BE2C (cell line): ENCODE results near the gene XPA. TPM values are rescaled to one million over a fixed set of nuclear protein-coding genes. Genes with fewer than 3 reads are reported as not detected.
A peak's percentile ranks its signal among the peaks of the same experiment; 100 is the strongest.
"Not testable (repeated sequence)": the region's sequence is repeated elsewhere in the genome, so short reads cannot be mapped to it uniquely, and the experiment has no call there.

Source experiments
- DNase-seq: peaks from one replicate; pipeline ENCODE4 v3.0.0-alpha.2; 2020
- H3K27me3 ChIP-seq: fragments of 250-450 bp; sonication (Bioruptor Pico); 2 replicates; pipeline ENCODE4 v1.5.1; 2020; ENCODE audit warnings: mild to moderate bottlenecking
- H3K36me3 ChIP-seq: fragments of 250-450 bp; sonication (Bioruptor Pico); 2 replicates; pipeline ENCODE4 v1.5.1; 2020; ENCODE audit warnings: mild to moderate bottlenecking
- H3K4me1 ChIP-seq: fragments of 250-450 bp; sonication (Bioruptor Pico); 2 replicates; pipeline ENCODE4 v1.5.1; 2020
- H3K4me3 ChIP-seq: 2 replicates; pipeline ENCODE4 v1.5.1; 2011; ENCODE audit warnings: low read depth, low read length
- H3K9me3 ChIP-seq: fragments of 250-450 bp; sonication (Bioruptor Pico); 2 replicates; pipeline ENCODE4 v1.5.1; 2020
- polyA plus RNA-seq: library from polyadenylated mRNA; unstranded; fragments of >200 nt; gene quantifications from one replicate; pipeline ENCODE4 v1.2.1, GENCODE V29; 2012; ENCODE audit warnings: low read depth, missing spikeins; ENCODE audit not compliant: insufficient read length, insufficient read depth
- TF ChIP-seq, protein P1 (sequence below): IDR thresholded peaks from 2 replicates; pipeline ENCODE4 v1.5.1; 2012; ENCODE audit warnings: mild to moderate bottlenecking, low read depth, low read length

Gene XPA
- 28.6 TPM for polyA plus RNA-seq

DNA sequence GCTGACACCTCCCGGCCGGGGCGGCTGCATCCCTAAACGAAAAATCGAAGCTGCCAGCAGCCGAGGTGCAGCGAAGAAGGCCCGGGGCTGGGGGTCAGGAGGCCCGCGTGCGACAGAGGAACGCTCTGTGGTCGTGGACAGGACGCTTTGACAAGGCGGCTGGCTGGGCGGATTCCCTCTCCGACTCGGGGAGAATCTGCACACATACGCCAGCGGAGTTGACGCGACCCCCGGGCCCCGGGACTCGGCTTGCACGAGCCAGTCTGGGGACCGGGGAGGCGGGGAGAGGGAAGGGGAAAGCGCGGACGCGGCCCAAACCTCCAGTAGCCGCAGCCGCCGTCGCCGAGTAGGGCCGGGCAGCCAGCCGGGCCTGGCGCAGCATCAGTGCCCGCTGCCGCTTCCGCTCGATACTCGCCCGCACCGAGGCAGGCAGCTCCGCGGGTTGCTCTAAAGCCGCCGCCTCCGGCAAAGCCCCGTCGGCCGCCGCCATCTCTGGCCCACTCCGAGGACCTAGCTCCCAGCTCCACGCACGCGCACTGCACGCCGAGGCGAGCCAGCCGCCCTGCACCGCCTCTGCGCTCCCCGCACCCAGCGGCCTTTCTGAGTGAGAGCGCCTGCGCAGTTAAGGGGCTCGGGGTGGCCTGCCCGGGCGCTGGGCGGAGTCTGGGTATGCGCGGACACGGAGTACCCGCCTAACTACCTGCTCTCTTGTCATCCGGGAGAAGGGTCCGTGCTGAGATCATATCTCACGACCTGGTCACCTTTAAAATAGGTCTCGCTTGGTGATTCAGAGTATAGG, at the start of gene XPA:
TSS of gene XPA (minus strand) at position 538 of the 799 bp plus-strand sequence. CDS start at position 490, 48 bp downstream.
- Histone ChIP-seq H3K4me1 (peaks cover 6% of the 10 kb centered on the region), H3K27me3 (no peaks in the 10 kb centered on the region)
- TF ChIP-seq, protein P1, sequence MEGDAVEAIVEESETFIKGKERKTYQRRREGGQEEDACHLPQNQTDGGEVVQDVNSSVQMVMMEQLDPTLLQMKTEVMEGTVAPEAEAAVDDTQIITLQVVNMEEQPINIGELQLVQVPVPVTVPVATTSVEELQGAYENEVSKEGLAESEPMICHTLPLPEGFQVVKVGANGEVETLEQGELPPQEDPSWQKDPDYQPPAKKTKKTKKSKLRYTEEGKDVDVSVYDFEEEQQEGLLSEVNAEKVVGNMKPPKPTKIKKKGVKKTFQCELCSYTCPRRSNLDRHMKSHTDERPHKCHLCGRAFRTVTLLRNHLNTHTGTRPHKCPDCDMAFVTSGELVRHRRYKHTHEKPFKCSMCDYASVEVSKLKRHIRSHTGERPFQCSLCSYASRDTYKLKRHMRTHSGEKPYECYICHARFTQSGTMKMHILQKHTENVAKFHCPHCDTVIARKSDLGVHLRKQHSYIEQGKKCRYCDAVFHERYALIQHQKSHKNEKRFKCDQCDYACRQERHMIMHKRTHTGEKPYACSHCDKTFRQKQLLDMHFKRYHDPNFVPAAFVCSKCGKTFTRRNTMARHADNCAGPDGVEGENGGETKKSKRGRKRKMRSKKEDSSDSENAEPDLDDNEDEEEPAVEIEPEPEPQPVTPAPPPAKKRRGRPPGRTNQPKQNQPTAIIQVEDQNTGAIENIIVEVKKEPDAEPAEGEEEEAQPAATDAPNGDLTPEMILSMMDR = no peak

GRCh38 chr9:97744710-97745708, 47.9 kb upstream of the XPA start:
- no peak for DNase-seq
- H3K27me3 ChIP-seq = peaks cover 18% of the 10 kb centered on the region
- no peaks in the 10 kb centered on the region for H3K4me1 ChIP-seq
- no peak overlapping the region for H3K4me3 ChIP-seq
- H3K9me3 ChIP-seq = no peaks in the 10 kb centered on the region
- TF ChIP-seq, protein P1 = no peak
- no peaks in the 10 kb centered on the region for H3K36me3 ChIP-seq

More for the DNA sequence above, at the start of gene XPA:
- no peaks in the 10 kb centered on the region for H3K9me3 ChIP-seq
- DNase-seq = peak; percentile 99
- peak within 1 kb of the TSS; percentile 94 for H3K4me3 ChIP-seq
- H3K36me3 ChIP-seq = peaks cover 4% of the 10 kb centered on the region; the same call in 1 of the 2 replicates

DNA sequence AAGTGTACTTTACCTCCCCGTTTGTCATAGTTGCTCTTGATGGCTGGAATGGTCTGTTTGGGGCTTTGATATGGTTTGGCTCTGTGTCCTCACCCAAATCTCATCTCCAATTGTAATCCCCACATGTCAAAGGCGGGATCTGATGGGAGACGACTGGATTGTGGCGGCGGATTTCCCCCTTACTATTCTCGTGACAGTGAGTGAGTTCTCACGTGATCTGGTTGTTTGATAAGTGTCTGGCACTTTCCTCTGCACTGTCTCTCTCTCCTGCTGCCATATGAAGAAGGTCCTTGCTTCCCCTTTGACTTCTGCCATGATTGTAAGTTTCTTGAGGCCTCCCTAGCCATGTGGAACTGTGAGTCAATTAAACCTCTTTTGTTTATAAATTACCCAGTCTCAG, 46.9 kb upstream of the XPA start:
- not testable (repeated sequence) for H3K4me3 ChIP-seq, H3K4me1 ChIP-seq, DNase-seq, H3K36me3 ChIP-seq, H3K9me3 ChIP-seq
- H3K27me3 ChIP-seq = peaks cover 18% of the 10 kb centered on the region

- Histone ChIP-seq H3K4me3 (no peak overlapping the region), H3K9me3 (no peaks in the 10 kb centered on the region), H3K4me1 (no peaks in the 10 kb centered on the region), H3K27me3 (peaks cover 18% of the 10 kb centered on the region), H3K36me3 (no peaks in the 10 kb centered on the region)
- DNase-seq = no peak
- TF ChIP-seq, protein P1 = no peak
Measured at GRCh38 chr9:97742545-97742944, 45.4 kb upstream of the XPA start.

DNA sequence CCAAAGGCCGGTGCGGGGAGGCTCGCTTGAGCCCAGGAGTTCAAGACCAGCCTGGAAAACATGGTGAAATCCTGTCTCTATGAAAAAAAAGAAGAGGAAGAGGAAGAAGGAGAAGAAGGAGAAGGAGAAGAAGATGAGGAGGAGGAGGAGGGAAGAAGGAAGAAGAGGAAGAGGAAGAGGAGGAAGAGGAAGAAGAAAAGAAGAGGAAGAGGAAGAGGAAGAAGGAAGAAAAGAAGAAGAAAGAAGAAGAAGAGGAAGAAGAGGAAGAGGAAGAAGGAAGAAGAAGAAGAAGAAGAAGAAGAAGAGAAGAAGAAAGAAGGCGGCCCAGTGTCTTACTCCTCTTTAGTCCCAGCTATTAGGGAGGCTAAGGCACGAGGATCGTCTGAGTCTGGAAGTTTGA, 44.8 kb upstream of the XPA start:
- TF ChIP-seq, protein P1 = no peak
- peaks cover 18% of the 10 kb centered on the region for H3K27me3 ChIP-seq
- no peaks in the 10 kb centered on the region for H3K36me3 ChIP-seq

More for the DNA sequence above, 44.8 kb upstream of the XPA start:
- Histone ChIP-seq H3K4me1 (no peaks in the 10 kb centered on the region), H3K9me3 (no peaks in the 10 kb centered on the region), H3K4me3 (no peak overlapping the region)
- no peak for DNase-seq
